Skeletal muscle cell (primary cell): ENCODE results near the gene SEC14L2.
A peak's percentile ranks its signal among the peaks of the same experiment; 100 is the strongest.

Experiments used
- DNase-seq: peaks from one replicate; pipeline ENCODE4 v3.0.0-alpha.2; 2010; ENCODE audit warnings: low read depth
- H3K4me3 ChIP-seq: 2 replicates; pipeline ENCODE4 v1.5.1; 2011; ENCODE audit warnings: low read depth, mild to moderate bottlenecking, control low read depth, low read length, moderate library complexity

Gene SEC14L2

GRCh38 chr22:30396871-30397655, at the start of gene SEC14L2:
Gene SEC14L2 (plus strand): TSS chr22:30397018. CDS start chr22:30397117, 99 bp downstream.
- H3K4me3 ChIP-seq = peak within 1 kb of the TSS; percentile 82
- DNase-seq = no peak

- DNase-seq = no peak
- no peak overlapping the region for H3K4me3 ChIP-seq
Observed at GRCh38 chr22:30347255-30347892, 49.4 kb upstream of the SEC14L2 start.

GRCh38 chr22:30348404-30348803, 48.4 kb upstream of the SEC14L2 start:
- DNase-seq = no peak
- H3K4me3 ChIP-seq = no peak overlapping the region

- H3K4me3 ChIP-seq = no peak overlapping the region
- no peak for DNase-seq
Observed at GRCh38 chr22:30348809-30349208, 48.0 kb upstream of the SEC14L2 start.

- H3K4me3 ChIP-seq = no peak overlapping the region
- no peak for DNase-seq
Observed at GRCh38 chr22:30351226-30351625, 45.6 kb upstream of the SEC14L2 start.

- DNase-seq = no peak
- H3K4me3 ChIP-seq = no peak overlapping the region
Observed at GRCh38 chr22:30354644-30355043, 42.2 kb upstream of the SEC14L2 start.

GRCh38 chr22:30356449-30357235, 40.2 kb upstream of the SEC14L2 start, which contains the start of the genes CCDC157 and SF3A1:
Gene CCDC157 (plus strand): TSS chr22:30357007. CDS start chr22:30366001, 8,994 bp downstream.
Gene SF3A1 (minus strand): TSS chr22:30356894. CDS start chr22:30356792, 102 bp downstream.
- H3K4me3 ChIP-seq = peak within 1 kb of the TSS; percentile 93

GRCh38 chr22:30357236-30357570, 39.6 kb upstream of the SEC14L2 start:
- no peak for DNase-seq
- peak overlapping the region; percentile 93 for H3K4me3 ChIP-seq

More at GRCh38 chr22:30356449-30357235, 40.2 kb upstream of the SEC14L2 start, which contains the start of the genes CCDC157 and SF3A1:
- DNase-seq = peak; percentile 69

- DNase-seq = no peak
- H3K4me3 ChIP-seq = peak overlapping the region; percentile 93
Observed at GRCh38 chr22:30357650-30358215, 39.1 kb upstream of the SEC14L2 start.

GRCh38 chr22:30358541-30358940, 38.3 kb upstream of the SEC14L2 start:
- DNase-seq = no peak
- no peak overlapping the region for H3K4me3 ChIP-seq

GRCh38 chr22:30361916-30362650, 34.7 kb upstream of the SEC14L2 start:
- no peak overlapping the region for H3K4me3 ChIP-seq
- no peak for DNase-seq

- no peak for DNase-seq
- H3K4me3 ChIP-seq = no peak overlapping the region
Observed at GRCh38 chr22:30362651-30363281, 34.1 kb upstream of the SEC14L2 start.

- DNase-seq = no peak
- no peak overlapping the region for H3K4me3 ChIP-seq
Observed at GRCh38 chr22:30365891-30366290, 30.9 kb upstream of the SEC14L2 start.

- H3K4me3 ChIP-seq = no peak overlapping the region
- DNase-seq = no peak
Observed at GRCh38 chr22:30368420-30368819, 28.4 kb upstream of the SEC14L2 start.

GRCh38 chr22:30370641-30371230, 26.1 kb upstream of the SEC14L2 start:
- H3K4me3 ChIP-seq = no peak overlapping the region
- DNase-seq = no peak

GRCh38 chr22:30371321-30371720, 25.5 kb upstream of the SEC14L2 start:
- no peak for DNase-seq
- H3K4me3 ChIP-seq = no peak overlapping the region

- no peak overlapping the region for H3K4me3 ChIP-seq
- no peak for DNase-seq
Observed at GRCh38 chr22:30371981-30372380, 24.8 kb upstream of the SEC14L2 start.

- H3K4me3 ChIP-seq = no peak overlapping the region
- no peak for DNase-seq
Observed at GRCh38 chr22:30372915-30373314, 23.9 kb upstream of the SEC14L2 start.
